HepG2 (cell line): ENCODE results near the gene FBF1. TPM values are rescaled to one million over a fixed set of nuclear protein-coding genes. Genes with fewer than 3 reads are reported as not detected.

Experiments used
- FOXA1 ChIP-seq, 2 experiments: fragments of 450-650 bp in 1 of 2; sonication (generic) in 1 of 2; formaldehyde crosslinking in 1 of 2; IDR thresholded peaks; 2 replicates each; pipeline versions ENCODE4 v1.4.0 to v1.6.1; 2016 to 2020; ENCODE audit warnings: missing genetic modification reagents in 1 of 2
- HOXA3 ChIP-seq: sonication (generic); formaldehyde crosslinking; IDR thresholded peaks from 2 replicates; pipeline ENCODE4 v1.5.0; 2020; ENCODE audit warnings: missing genetic modification reagents
- PLRG1 ChIP-seq: fragments of 450-650 bp; conservative IDR thresholded peaks from 2 replicates; pipeline ENCODE4 v1.6.1; 2016
- TCF7 ChIP-seq: sonication (generic); IDR thresholded peaks from 2 replicates; pipeline ENCODE4 v1.6.1; 2016; ENCODE audit warnings: antibody characterized with exemption, low read depth
- ZEB1 ChIP-seq: IDR thresholded peaks from 2 replicates; pipeline ENCODE4 v1.6.1; 2012; ENCODE audit warnings: mild to moderate bottlenecking, low read depth, inconsistent platforms; ENCODE audit not compliant: insufficient replicate concordance
- ZNF274 ChIP-seq: sonication (generic); formaldehyde crosslinking; IDR thresholded peaks from 2 replicates; pipeline ENCODE4 v1.5.1; 2020; ENCODE audit warnings: mild to moderate bottlenecking, missing genetic modification reagents
- ZNF652 ChIP-seq: IDR thresholded peaks from 2 replicates; pipeline ENCODE4 v1.6.1; 2016; ENCODE audit warnings: low read depth, borderline replicate concordance
- polyA plus RNA-seq, 8 experiments: library from polyadenylated mRNA; depleted of rRNA in 3 of 8; stranded (reverse) in 7 of 8; unstranded in 1 of 8; fragments of >200 nt; fragmentation: Illumina TruSeq in 4 of 8; extraction: Trizol in 4 of 8; gene quantifications; 2 replicates each; pipeline versions ENCODE4 v1.2.1 to v1.2.3, GENCODE V29; 2011 to 2016; ENCODE audit warnings: low read depth in 4 of 8, missing spikeins in 1 of 8, mixed read lengths in 1 of 8; ENCODE audit not compliant: insufficient read depth in 1 of 8
- total RNA-seq, 5 experiments: library from RNA; depleted of rRNA; stranded (reverse); fragments of >200 nt; fragmentation: Illumina TruSeq; extraction: Trizol; gene quantifications; 2 replicates each; pipeline ENCODE4 v1.2.3, GENCODE V29; 2016; ENCODE audit warnings: low read depth in 1 of 5
- TF ChIP-seq, protein P1 (sequence below): sonication (generic); formaldehyde crosslinking; IDR thresholded peaks from 2 replicates; pipeline ENCODE4 v1.4.0; 2020; ENCODE audit warnings: missing genetic modification reagents, borderline replicate concordance
- TF ChIP-seq, protein P2 (sequence below): sonication (generic); formaldehyde crosslinking; IDR thresholded peaks from 2 replicates; pipeline ENCODE4 v1.5.1; 2020; ENCODE audit warnings: mild to moderate bottlenecking, missing genetic modification reagents
- TF ChIP-seq, protein P3 (sequence below): sonication (generic); formaldehyde crosslinking; IDR thresholded peaks from 2 replicates; pipeline ENCODE4 v1.5.0; 2020; ENCODE audit warnings: mild to moderate bottlenecking, missing genetic modification reagents, moderate library complexity
- TF ChIP-seq, protein P4 (sequence below): IDR thresholded peaks from 2 replicates; pipeline ENCODE4 v1.6.1; 2012; ENCODE audit warnings: low read length, improper control_type of control experiment
- TF ChIP-seq, protein P5 (sequence below): sonication (generic); formaldehyde crosslinking; IDR thresholded peaks from 2 replicates; pipeline ENCODE4 v1.8.1; 2023; ENCODE audit warnings: mild to moderate bottlenecking, inconsistent platforms, moderate library complexity, missing genetic modification reagents, borderline replicate concordance
- TF ChIP-seq, protein P6 (sequence below): fragments of 450-650 bp; IDR thresholded peaks from 2 replicates; pipeline ENCODE4 v1.6.1; 2017

FBF1 gene
- total and polyA plus RNA-seq, 2 of the 13 experiments (the other 11 are each of a cell fraction or from before 2014, with no cell fraction given): 2.4 to 8.1 TPM

DNA sequence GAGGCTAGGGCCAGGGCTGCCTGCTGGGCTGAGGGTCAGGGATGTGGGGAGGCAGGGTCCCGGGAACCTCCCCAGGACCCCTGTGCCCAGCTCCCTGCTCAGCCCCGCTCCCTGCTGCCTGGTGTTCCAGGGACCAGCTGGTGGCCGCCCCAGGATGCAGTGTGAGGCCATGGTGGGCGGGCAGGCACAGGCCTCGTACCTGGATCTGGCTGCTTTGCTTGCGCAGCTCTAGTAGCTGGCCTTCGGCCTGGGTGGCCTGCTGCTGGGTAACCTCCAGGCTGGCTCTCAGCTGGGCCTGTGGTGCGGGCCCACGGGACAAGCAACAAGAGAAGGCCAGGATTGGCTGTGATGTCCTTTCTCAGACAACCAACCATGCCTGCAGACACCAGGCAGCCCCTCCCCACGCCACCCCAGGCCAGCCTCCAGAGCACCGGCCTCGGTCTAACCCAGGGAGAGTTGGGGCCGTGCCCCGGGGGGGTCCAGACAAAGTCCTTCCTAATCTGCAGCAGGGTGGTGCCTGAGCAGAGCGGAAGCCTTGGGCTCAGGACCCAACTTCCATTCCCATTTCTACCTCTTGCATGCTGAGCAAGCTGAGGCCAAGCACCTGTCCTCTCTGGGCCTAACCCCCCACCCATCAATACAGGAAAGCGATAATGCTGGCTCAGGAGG, 48.2 kb downstream of the FBF1 start (continued):
- TF ChIP-seq, protein P1, sequence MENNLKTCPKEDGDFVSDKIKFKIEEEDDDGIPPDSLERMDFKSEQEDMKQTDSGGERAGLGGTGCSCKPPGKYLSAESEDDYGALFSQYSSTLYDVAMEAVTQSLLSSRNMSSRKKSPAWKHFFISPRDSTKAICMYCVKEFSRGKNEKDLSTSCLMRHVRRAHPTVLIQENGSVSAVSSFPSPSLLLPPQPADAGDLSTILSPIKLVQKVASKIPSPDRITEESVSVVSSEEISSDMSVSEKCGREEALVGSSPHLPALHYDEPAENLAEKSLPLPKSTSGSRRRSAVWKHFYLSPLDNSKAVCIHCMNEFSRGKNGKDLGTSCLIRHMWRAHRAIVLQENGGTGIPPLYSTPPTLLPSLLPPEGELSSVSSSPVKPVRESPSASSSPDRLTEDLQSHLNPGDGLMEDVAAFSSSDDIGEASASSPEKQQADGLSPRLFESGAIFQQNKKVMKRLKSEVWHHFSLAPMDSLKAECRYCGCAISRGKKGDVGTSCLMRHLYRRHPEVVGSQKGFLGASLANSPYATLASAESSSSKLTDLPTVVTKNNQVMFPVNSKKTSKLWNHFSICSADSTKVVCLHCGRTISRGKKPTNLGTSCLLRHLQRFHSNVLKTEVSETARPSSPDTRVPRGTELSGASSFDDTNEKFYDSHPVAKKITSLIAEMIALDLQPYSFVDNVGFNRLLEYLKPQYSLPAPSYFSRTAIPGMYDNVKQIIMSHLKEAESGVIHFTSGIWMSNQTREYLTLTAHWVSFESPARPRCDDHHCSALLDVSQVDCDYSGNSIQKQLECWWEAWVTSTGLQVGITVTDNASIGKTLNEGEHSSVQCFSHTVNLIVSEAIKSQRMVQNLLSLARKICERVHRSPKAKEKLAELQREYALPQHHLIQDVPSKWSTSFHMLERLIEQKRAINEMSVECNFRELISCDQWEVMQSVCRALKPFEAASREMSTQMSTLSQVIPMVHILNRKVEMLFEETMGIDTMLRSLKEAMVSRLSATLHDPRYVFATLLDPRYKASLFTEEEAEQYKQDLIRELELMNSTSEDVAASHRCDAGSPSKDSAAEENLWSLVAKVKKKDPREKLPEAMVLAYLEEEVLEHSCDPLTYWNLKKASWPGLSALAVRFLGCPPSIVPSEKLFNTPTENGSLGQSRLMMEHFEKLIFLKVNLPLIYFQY (CRISPR knock-in tag): peak; percentile 47
- TF ChIP-seq, protein P2, sequence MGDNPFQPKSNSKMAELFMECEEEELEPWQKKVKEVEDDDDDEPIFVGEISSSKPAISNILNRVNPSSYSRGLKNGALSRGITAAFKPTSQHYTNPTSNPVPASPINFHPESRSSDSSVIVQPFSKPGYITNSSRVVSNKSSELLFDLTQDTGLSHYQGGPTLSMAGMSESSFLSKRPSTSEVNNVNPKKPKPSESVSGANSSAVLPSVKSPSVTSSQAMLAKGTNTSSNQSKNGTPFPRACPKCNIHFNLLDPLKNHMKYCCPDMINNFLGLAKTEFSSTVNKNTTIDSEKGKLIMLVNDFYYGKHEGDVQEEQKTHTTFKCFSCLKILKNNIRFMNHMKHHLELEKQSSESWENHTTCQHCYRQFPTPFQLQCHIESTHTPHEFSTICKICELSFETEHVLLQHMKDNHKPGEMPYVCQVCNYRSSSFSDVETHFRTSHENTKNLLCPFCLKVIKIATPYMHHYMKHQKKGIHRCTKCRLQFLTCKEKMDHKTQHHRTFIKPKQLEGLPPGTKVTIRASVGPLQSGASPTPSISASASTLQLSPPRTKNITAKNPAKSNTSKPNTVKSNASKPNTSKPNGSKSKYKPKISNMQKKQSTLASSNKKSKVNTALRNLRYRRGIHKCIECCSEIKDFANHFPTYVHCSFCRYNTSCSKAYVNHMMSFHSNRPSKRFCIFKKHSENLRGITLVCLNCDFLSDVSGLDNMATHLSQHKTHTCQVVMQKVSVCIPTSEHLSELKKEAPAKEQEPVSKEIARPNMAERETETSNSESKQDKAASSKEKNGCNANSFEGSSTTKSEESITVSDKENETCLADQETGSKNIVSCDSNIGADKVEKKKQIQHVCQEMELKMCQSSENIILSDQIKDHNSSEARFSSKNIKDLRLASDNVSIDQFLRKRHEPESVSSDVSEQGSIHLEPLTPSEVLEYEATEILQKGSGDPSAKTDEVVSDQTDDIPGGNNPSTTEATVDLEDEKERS (CRISPR knock-in tag): no peak; the same call in 1 of the 2 replicates
- peak; percentile 69 for TF ChIP-seq HOXA3 (CRISPR knock-in tag)
- TF ChIP-seq ZNF652 (CRISPR knock-in tag): no peak
- TF ChIP-seq, protein P3, sequence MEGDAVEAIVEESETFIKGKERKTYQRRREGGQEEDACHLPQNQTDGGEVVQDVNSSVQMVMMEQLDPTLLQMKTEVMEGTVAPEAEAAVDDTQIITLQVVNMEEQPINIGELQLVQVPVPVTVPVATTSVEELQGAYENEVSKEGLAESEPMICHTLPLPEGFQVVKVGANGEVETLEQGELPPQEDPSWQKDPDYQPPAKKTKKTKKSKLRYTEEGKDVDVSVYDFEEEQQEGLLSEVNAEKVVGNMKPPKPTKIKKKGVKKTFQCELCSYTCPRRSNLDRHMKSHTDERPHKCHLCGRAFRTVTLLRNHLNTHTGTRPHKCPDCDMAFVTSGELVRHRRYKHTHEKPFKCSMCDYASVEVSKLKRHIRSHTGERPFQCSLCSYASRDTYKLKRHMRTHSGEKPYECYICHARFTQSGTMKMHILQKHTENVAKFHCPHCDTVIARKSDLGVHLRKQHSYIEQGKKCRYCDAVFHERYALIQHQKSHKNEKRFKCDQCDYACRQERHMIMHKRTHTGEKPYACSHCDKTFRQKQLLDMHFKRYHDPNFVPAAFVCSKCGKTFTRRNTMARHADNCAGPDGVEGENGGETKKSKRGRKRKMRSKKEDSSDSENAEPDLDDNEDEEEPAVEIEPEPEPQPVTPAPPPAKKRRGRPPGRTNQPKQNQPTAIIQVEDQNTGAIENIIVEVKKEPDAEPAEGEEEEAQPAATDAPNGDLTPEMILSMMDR (CRISPR knock-in tag): peak; percentile 22
- TF ChIP-seq FOXA1 (IDR thresholded peaks at IDR 0.05): no peak
- no peak for TF ChIP-seq FOXA1 (CRISPR knock-in tag; IDR thresholded peaks at IDR 0.05)
- TF ChIP-seq, protein P4, sequence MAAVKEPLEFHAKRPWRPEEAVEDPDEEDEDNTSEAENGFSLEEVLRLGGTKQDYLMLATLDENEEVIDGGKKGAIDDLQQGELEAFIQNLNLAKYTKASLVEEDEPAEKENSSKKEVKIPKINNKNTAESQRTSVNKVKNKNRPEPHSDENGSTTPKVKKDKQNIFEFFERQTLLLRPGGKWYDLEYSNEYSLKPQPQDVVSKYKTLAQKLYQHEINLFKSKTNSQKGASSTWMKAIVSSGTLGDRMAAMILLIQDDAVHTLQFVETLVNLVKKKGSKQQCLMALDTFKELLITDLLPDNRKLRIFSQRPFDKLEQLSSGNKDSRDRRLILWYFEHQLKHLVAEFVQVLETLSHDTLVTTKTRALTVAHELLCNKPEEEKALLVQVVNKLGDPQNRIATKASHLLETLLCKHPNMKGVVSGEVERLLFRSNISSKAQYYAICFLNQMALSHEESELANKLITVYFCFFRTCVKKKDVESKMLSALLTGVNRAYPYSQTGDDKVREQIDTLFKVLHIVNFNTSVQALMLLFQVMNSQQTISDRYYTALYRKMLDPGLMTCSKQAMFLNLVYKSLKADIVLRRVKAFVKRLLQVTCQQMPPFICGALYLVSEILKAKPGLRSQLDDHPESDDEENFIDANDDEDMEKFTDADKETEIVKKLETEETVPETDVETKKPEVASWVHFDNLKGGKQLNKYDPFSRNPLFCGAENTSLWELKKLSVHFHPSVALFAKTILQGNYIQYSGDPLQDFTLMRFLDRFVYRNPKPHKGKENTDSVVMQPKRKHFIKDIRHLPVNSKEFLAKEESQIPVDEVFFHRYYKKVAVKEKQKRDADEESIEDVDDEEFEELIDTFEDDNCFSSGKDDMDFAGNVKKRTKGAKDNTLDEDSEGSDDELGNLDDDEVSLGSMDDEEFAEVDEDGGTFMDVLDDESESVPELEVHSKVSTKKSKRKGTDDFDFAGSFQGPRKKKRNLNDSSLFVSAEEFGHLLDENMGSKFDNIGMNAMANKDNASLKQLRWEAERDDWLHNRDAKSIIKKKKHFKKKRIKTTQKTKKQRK: no peak
- TF ChIP-seq, protein P5, sequence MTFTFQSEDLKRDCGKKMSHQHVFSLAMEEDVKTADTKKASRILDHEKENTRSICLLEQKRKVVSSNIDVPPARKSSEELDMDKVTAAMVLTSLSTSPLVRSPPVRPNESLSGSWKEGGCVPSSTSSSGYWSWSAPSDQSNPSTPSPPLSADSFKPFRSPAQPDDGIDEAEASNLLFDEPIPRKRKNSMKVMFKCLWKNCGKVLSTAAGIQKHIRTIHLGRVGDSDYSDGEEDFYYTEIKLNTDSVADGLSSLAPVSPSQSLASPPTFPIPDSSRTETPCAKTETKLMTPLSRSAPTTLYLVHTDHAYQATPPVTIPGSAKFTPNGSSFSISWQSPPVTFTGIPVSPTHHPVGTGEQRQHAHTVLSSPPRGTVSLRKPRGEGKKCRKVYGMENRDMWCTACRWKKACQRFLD: no peak
- TF ChIP-seq TCF7: no peak
- TF ChIP-seq, protein P6, sequence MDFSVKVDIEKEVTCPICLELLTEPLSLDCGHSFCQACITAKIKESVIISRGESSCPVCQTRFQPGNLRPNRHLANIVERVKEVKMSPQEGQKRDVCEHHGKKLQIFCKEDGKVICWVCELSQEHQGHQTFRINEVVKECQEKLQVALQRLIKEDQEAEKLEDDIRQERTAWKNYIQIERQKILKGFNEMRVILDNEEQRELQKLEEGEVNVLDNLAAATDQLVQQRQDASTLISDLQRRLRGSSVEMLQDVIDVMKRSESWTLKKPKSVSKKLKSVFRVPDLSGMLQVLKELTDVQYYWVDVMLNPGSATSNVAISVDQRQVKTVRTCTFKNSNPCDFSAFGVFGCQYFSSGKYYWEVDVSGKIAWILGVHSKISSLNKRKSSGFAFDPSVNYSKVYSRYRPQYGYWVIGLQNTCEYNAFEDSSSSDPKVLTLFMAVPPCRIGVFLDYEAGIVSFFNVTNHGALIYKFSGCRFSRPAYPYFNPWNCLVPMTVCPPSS: no peak
- no peak for TF ChIP-seq PLRG1
- TF ChIP-seq ZNF274 (CRISPR knock-in tag): peak; percentile 59; the same call in 1 of the 2 replicates
- peak; percentile 44 for TF ChIP-seq ZEB1
